ENCODE results near the gene TESK2.

Gene TESK2

DNA sequence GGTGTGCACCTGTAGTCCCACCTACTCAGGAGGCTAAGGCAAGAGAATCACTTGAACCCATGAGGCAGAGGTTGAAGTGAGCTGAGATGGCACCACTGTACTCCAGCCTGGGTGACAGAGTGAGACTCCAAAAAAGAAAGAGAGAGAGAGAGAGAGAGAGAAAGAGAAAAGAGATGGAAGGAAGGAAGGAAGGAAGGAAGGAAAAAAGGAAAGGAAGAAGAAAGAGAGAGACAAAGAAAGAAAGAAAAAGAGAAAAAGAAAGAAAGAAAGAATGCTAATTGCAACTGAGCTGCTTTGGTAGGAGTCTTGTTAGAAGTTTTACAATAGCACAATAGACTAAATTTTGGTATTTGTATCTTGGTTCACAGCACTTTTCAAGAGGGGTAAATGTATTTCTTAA is 25.7 kb downstream of the TESK2 start:
- no peak overlapping the region for H3K4me3 ChIP-seq (ENCODE audit: control insufficient read depth, low read depth, low read length)
- no peak for DNase-seq (ENCODE audit: low read depth)
- TF ChIP-seq, protein P1, sequence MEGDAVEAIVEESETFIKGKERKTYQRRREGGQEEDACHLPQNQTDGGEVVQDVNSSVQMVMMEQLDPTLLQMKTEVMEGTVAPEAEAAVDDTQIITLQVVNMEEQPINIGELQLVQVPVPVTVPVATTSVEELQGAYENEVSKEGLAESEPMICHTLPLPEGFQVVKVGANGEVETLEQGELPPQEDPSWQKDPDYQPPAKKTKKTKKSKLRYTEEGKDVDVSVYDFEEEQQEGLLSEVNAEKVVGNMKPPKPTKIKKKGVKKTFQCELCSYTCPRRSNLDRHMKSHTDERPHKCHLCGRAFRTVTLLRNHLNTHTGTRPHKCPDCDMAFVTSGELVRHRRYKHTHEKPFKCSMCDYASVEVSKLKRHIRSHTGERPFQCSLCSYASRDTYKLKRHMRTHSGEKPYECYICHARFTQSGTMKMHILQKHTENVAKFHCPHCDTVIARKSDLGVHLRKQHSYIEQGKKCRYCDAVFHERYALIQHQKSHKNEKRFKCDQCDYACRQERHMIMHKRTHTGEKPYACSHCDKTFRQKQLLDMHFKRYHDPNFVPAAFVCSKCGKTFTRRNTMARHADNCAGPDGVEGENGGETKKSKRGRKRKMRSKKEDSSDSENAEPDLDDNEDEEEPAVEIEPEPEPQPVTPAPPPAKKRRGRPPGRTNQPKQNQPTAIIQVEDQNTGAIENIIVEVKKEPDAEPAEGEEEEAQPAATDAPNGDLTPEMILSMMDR (IDR thresholded peaks at IDR 0.05; ENCODE audit: control insufficient read depth, insufficient read depth, low read depth, low read length, missing control alignments), result no peak

DNA sequence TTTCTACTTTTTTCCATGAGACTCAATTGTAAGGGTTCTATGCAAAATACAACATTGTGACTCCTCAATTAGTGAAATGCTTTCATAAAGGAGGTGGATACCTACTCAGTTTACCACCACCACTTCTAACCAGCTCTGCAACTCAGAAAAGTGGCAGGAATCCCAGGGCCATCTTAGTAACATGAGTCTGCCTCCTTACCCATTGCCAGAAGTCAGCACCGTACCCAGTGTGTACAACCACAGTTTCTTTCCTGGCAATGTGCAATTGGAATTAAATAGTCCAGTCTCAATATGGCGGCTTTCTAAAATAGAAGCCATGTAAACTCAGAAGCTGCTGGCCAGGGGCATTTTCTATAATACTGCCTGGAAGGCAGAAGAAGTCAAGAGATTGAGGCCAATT is 32.1 kb downstream of the TESK2 start:
- TF ChIP-seq, protein P1 (IDR thresholded peaks at IDR 0.05; ENCODE audit: control insufficient read depth, insufficient read depth, low read depth, low read length, missing control alignments), result no peak

DNA sequence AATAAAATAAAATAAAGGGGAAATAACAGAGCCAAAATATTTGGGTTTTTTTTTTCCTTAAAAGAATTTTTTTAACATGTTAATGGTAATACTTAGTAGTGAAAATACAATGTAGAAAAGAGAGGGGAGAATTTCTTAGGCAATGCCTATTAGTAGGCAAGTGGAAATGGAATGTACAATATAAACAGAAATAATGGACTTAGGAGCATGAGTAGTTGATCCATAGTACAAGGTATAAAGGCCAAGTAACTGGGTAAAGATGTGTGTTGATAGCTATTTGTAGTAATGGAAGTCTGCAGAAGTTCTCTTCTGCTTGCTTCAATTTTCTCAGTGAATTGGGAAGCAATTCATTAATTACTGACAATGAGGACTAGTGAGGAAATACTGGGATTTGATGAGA is 34.4 kb downstream of the TESK2 start:
- TF ChIP-seq, protein P1 (IDR thresholded peaks at IDR 0.05; ENCODE audit: control insufficient read depth, insufficient read depth, low read depth, low read length, missing control alignments), result no peak
- DNase-seq (ENCODE audit: low read depth), result no peak
- H3K4me3 ChIP-seq (ENCODE audit: control insufficient read depth, low read depth, low read length), result no peak overlapping the region

More for the DNA sequence above, 32.1 kb downstream of the TESK2 start:
- no peak for DNase-seq (ENCODE audit: low read depth)
- H3K4me3 ChIP-seq (ENCODE audit: control insufficient read depth, low read depth, low read length), result no peak overlapping the region

DNA sequence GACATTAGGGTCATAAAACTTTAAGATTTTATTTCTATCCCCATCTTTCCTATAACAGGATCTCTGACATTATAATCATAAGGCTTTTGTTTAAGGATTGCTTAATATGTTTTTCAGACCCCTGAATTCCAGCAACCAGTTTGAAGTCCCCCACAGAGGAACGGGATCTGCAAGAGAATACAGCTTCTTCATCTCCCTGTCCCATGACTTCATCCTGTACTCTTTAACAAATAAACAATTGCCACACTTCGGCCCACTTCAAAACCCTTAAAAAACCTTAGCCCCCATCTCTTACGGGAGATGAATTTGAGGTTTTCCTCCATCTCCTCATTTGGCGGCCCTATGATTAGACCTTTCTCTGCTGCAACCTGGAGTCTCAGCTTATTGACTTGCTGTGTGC is 35.8 kb downstream of the TESK2 start:
- no peak for DNase-seq (ENCODE audit: low read depth)
- TF ChIP-seq, protein P1 (IDR thresholded peaks at IDR 0.05; ENCODE audit: control insufficient read depth, insufficient read depth, low read depth, low read length, missing control alignments), result no peak
- no peak overlapping the region for H3K4me3 ChIP-seq (ENCODE audit: control insufficient read depth, low read depth, low read length)

DNA sequence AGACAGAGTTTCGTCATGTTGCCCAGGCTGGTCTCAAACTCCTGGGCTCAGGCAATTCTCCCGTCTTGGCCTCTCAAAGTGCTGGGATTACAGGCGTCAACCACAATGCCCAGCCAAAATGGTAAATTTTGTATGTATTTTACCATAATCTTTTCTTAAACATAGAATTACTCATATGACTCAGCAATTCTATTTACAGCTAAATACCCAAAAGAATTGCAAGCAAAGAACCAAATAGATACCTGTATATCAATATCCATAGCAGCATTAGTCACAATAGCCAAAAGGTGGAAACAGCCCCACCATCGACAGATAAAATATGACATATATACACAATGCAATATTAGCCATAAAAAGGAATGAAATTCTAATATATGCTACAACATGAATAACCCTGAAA is 36.5 kb downstream of the TESK2 start:
- TF ChIP-seq, protein P1 (IDR thresholded peaks at IDR 0.05; ENCODE audit: control insufficient read depth, insufficient read depth, low read depth, low read length, missing control alignments), result no peak
- no peak overlapping the region for H3K4me3 ChIP-seq (ENCODE audit: control insufficient read depth, low read depth, low read length)
- DNase-seq (ENCODE audit: low read depth), result no peak

DNA sequence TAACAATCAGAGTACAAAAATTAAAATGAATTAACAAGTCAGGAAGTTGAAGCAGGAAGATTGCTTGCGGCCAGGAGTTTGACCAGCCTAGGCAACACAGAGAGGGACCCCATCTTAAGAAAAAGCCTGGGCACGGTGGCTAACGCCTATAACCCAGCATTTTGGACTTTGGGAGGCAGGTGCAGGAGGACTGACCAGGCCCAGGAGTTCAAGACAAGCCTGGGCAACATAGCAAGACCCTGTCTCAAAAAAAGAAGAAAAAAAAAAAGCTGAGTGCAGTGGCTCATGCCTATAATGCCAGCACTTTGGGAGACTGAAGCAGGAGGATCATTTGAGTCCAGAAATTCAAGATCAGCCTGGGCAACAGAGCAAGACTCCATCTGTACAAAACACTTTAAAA is 38.5 kb downstream of the TESK2 start:
- DNase-seq (ENCODE audit: low read depth), result no peak
- TF ChIP-seq, protein P1 (IDR thresholded peaks at IDR 0.05; ENCODE audit: control insufficient read depth, insufficient read depth, low read depth, low read length, missing control alignments), result no peak
- H3K4me3 ChIP-seq (ENCODE audit: control insufficient read depth, low read depth, low read length), result no peak overlapping the region

DNA sequence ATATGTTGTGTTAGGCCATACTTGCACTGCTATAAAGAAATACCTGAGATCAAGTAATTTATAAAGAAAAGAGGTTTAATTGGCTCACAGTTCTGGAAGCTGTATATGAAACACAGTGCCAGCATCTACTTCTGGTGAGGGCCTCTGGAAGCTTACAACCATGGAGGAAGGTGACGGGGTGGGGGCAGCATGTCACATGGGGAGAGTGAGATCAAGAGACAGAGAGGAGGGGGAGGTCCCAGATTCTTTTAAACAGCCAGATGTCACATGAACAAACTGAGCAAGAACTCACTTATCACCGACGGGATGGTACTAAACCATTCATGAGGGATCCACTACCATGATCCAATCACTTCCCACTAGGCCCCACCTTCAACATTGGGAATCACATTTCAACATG is 42.6 kb downstream of the TESK2 start:
- no peak overlapping the region for H3K4me3 ChIP-seq (ENCODE audit: control insufficient read depth, low read depth, low read length)
- no peak for DNase-seq (ENCODE audit: low read depth)
- TF ChIP-seq, protein P1 (IDR thresholded peaks at IDR 0.05; ENCODE audit: control insufficient read depth, insufficient read depth, low read depth, low read length, missing control alignments), result no peak
